A549 (cell line): ENCODE measurements around the gene RABIF. TPM values are rescaled to one million over a fixed set of nuclear protein-coding genes. Genes with fewer than 3 reads are reported as not detected.

Experiments
- ATAC-seq, 2 experiments: fragments of 200-7000 bp in 1 of 2; fragments of >200 bp in 1 of 2; cut with Nextera tagmentation in 1 of 2; cut with Tn5 transposase in 1 of 2; 3 replicates each; pipeline versions ENCODE4 v1.8.0 to v1.9.1; 2018 to 2020; ENCODE audit warnings: mild to moderate bottlenecking in 1 of 2, moderate library complexity in 1 of 2
- CTCF ChIA-PET: fragments of 300-600 bp; sonication (Branson Sonifier 250); formaldehyde crosslinking; extraction: SDS; loops from one replicate; lab custom pipeline; 2021; ENCODE audit warnings: antibody characterized with exemption, inconsistent platforms; lab: Yijun Ruan, JAX
- POLR2A ChIA-PET: fragments of 350-600 bp; formaldehyde crosslinking; extraction: SDS; loops from one replicate; lab custom pipeline; 2021; ENCODE audit warnings: antibody characterized with exemption, inconsistent platforms; lab: Yijun Ruan, JAX
- DNase-seq, 2 experiments: peaks; one replicate each; pipeline versions ENCODE4 v3.0.0 to v3.0.0-alpha.2; 2011 to 2016; ENCODE audit warnings: low read depth in 1 of 2, low spot score in 1 of 2
- FAIRE-seq: peaks from 2 replicates; lab custom pipeline; 2011; peaks lifted over from hg19 to GRCh38; lab: Jason Lieb, UNC
- H3K27ac ChIP-seq, 2 experiments: fragments of >200 bp; sonication (Bioruptor Twin); formaldehyde crosslinking; 3 replicates each; pipeline ENCODE4 v1.5.1; 2016 to 2017
- H3K4me1 ChIP-seq: fragments of >200 bp; sonication (Bioruptor Twin); formaldehyde crosslinking; 3 replicates; pipeline ENCODE4 v1.6.1; 2016
- H3K4me2 ChIP-seq: fragments of >200 bp; sonication (Bioruptor Twin); formaldehyde crosslinking; 3 replicates; pipeline ENCODE4 v1.6.1; 2016
- H3K4me3 ChIP-seq: fragments of >200 bp; sonication (Bioruptor Twin); formaldehyde crosslinking; 3 replicates; pipeline ENCODE4 v1.5.1; 2016
- H3K9me3 ChIP-seq: fragments of >200 bp; sonication (Bioruptor Twin); formaldehyde crosslinking; 3 replicates; pipeline ENCODE4 v1.6.1; 2016
- BHLHE40 ChIP-seq: IDR thresholded peaks from 2 replicates; pipeline ENCODE4 v1.6.1; 2012; ENCODE audit warnings: low read depth, low read length, inconsistent platforms
- CBX2 ChIP-seq: fragments of 200-600 bp; sonication (generic); IDR thresholded peaks from 2 replicates; pipeline ENCODE4 v1.6.1; 2016; ENCODE audit warnings: low read depth, mild to moderate bottlenecking, borderline replicate concordance
- CBX8 ChIP-seq: fragments of 200-600 bp; sonication (generic); IDR thresholded peaks from 2 replicates; pipeline ENCODE4 v1.6.1; 2016
- CHD2 ChIP-seq: fragments of 150-350 bp; IDR thresholded peaks from 2 replicates; pipeline ENCODE4 v1.6.1; 2014; ENCODE audit warnings: low read length; ENCODE audit not compliant: partially characterized antibody
- FOSL2 ChIP-seq, 2 experiments: fragments of 450-650 bp in 1 of 2; fragments of >200 bp in 1 of 2; sonication (Bioruptor Twin) in 1 of 2; formaldehyde crosslinking; IDR thresholded peaks; 2 replicates each; pipeline versions ENCODE4 v1.5.0 to v1.6.1; 2016 to 2020; ENCODE audit warnings: mild to moderate bottlenecking in 1 of 2, moderate library complexity in 1 of 2
- GATA3 ChIP-seq: IDR thresholded peaks from 2 replicates; pipeline ENCODE4 v1.6.1; 2012; ENCODE audit warnings: borderline replicate concordance
- HDAC2 ChIP-seq: fragments of 200-600 bp; sonication (generic); IDR thresholded peaks from 2 replicates; pipeline ENCODE4 v1.6.1; 2016
- HOXB13 ChIP-seq: fragments of 250-450 bp; sonication (Bioruptor Pico); IDR thresholded peaks from 2 replicates; pipeline ENCODE4 v1.5.0; 2020; ENCODE audit warnings: low read depth, mild to moderate bottlenecking, moderate library complexity
- MAZ ChIP-seq: fragments of 150-350 bp; IDR thresholded peaks from 2 replicates; pipeline ENCODE4 v1.6.1; 2014; ENCODE audit warnings: antibody characterized with exemption, low read depth, low read length, borderline replicate concordance
- MYC ChIP-seq: IDR thresholded peaks from 2 replicates; pipeline ENCODE4 v1.6.1; 2012; ENCODE audit warnings: mild to moderate bottlenecking, inconsistent platforms, low read length, improper control_type of control experiment, borderline replicate concordance
- NPAS2 ChIP-seq: fragments of 250-450 bp; sonication (Bioruptor Pico); IDR thresholded peaks from 2 replicates; pipeline ENCODE4 v1.8.0; 2022; ENCODE audit warnings: mild to moderate bottlenecking, moderate library complexity, borderline replicate concordance
- NR3C1 ChIP-seq: fragments of >200 bp; sonication (Bioruptor Twin); formaldehyde crosslinking; IDR thresholded peaks from 3 replicates; pipeline ENCODE4 v1.6.1; 2017
- RAD21 ChIP-seq, 2 experiments: fragments of >200 bp in 1 of 2; sonication (Bioruptor Twin) in 1 of 2; formaldehyde crosslinking in 1 of 2; IDR thresholded peaks in 1 of 2; conservative IDR thresholded peaks in 1 of 2; 2 replicates in 1 of 2; 3 replicates in 1 of 2; pipeline ENCODE4 v1.6.1; 2012 to 2018; ENCODE audit warnings: inconsistent platforms in 1 of 2
- RNF2 ChIP-seq: fragments of 200-600 bp; sonication (generic); IDR thresholded peaks from 2 replicates; pipeline ENCODE4 v1.6.1; 2016; ENCODE audit warnings: low read depth, mild to moderate bottlenecking, antibody characterized with exemption, moderate library complexity, borderline replicate concordance
- SREBF2 ChIP-seq: fragments of 450-650 bp; IDR thresholded peaks from 2 replicates; pipeline ENCODE4 v1.6.1; 2014; ENCODE audit warnings: mild to moderate bottlenecking, moderate library complexity
- ZC3H11A ChIP-seq: fragments of 450-650 bp; IDR thresholded peaks from 2 replicates; pipeline ENCODE4 v1.6.1; 2014; ENCODE audit warnings: antibody characterized with exemption, mild to moderate bottlenecking
- ZSCAN20 ChIP-seq: fragments of 250-450 bp; sonication (Bioruptor Pico); IDR thresholded peaks from 2 replicates; pipeline ENCODE4 v1.8.0; 2022; ENCODE audit warnings: mild to moderate bottlenecking, moderate library complexity
- WGBS: methylation state at CpG from one replicate; pipeline ENCODE4 v1.1.6; 2017; ENCODE audit errors: missing lambda C conversion rate; 5-methylcytosine and 5-hydroxymethylcytosine counted together
- polyA plus RNA-seq, 4 experiments: library from polyadenylated mRNA; depleted of rRNA in 3 of 4; stranded (reverse); fragments of >200 nt; fragmentation: RNase III in 1 of 4; extraction: RNeasy Plus Mini Kit Qiagen cat#74134 plus additional on column Dnase treatment in 1 of 4; gene quantifications; 2 replicates in 3 of 4; 3 replicates in 1 of 4; pipeline ENCODE4 v1.2.3, GENCODE V29; 2011 to 2017
- TF ChIP-seq, protein P1 (sequence below): IDR thresholded peaks from 2 replicates; pipeline ENCODE4 v1.6.1; 2012
- TF ChIP-seq, protein P2 (sequence below): fragments of >200 bp; sonication (Bioruptor Twin); formaldehyde crosslinking; IDR thresholded peaks from 3 replicates; pipeline ENCODE4 v1.5.1; 2016
- TF ChIP-seq, protein P3 (sequence below): IDR thresholded peaks from 2 replicates; pipeline ENCODE4 v1.6.1; 2012
- TF ChIP-seq, protein P4 (sequence below): fragments of >200 bp; sonication (Bioruptor Twin); formaldehyde crosslinking; IDR thresholded peaks from 2 replicates; pipeline ENCODE4 v1.6.1; 2016
- TF ChIP-seq, protein P5 (sequence below): fragments of >200 bp; sonication (Bioruptor Twin); formaldehyde crosslinking; IDR thresholded peaks from 3 replicates; pipeline ENCODE4 v1.6.1; 2016

The RABIF gene
- polyA plus RNA-seq, 2 of the 4 experiments (the other 2 are of a cell fraction), result 16.8 to 22.1 TPM

DNA sequence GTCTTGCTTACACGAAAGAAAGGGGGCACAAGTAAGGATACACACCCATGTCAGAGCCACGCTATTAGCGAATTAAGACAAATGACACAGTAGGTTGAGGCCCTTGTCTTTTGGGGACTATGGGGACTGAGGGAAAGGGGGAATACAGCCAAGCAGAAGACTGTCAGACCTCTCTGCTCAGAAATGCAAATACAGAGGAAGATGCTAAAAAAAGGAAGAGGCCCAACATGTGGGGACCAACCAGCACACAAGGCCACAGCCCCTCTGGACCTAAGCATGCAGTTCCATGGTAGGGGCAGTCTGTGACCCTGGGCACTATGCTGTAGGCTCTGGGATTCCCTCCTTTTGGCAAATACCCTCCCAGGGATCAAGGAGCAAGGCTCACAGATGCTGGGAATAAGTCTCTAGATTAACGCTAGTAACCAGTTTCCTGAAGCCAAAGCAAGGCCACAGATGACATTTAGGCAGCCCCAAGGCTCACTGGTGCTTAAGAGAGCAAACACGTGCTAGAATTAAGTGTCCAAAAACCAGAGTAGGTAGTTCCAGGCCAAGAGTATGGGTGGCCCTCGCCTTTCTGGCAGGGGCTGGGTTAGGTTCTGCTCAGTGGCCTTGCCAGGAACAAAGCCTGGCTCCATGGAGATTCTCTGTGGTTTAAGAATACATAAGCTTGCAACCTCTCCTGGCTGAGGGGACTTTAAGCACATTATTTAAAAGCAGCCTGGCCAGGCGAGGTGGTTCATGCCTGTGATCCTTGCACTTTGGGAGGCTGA, 38.2 kb downstream of the RABIF start:
- Histone ChIP-seq H3K27ac (no peak overlapping the region), H3K4me3 (no peak overlapping the region), H3K4me2 (no peak overlapping the region), H3K4me1 (no peaks in the 10 kb centered on the region), H3K9me3 (no peaks in the 10 kb centered on the region)
- no peak for ATAC-seq
- 87% methylated on average over 7 of the region's 7 CpGs for WGBS
- no peak for FAIRE-seq
- ChIA-PET CTCF (interaction anchor here (1.5 to 2.0 kb wide), 2 partner anchors 10 to 32 kb away, joined by 3 to 13 read pairs; no protein-coding TSS in a partner anchor), POLR2A (no interaction called here)
- TF ChIP-seq SREBF2, result no peak
- TF ChIP-seq, protein P1, sequence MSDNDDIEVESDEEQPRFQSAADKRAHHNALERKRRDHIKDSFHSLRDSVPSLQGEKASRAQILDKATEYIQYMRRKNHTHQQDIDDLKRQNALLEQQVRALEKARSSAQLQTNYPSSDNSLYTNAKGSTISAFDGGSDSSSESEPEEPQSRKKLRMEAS, result no peak
- no peak for TF ChIP-seq FOSL2 (IDR thresholded peaks at IDR 0.05)
- TF ChIP-seq FOSL2 (CRISPR knock-in tag; IDR thresholded peaks at IDR 0.05), result no peak
- TF ChIP-seq, protein P2, sequence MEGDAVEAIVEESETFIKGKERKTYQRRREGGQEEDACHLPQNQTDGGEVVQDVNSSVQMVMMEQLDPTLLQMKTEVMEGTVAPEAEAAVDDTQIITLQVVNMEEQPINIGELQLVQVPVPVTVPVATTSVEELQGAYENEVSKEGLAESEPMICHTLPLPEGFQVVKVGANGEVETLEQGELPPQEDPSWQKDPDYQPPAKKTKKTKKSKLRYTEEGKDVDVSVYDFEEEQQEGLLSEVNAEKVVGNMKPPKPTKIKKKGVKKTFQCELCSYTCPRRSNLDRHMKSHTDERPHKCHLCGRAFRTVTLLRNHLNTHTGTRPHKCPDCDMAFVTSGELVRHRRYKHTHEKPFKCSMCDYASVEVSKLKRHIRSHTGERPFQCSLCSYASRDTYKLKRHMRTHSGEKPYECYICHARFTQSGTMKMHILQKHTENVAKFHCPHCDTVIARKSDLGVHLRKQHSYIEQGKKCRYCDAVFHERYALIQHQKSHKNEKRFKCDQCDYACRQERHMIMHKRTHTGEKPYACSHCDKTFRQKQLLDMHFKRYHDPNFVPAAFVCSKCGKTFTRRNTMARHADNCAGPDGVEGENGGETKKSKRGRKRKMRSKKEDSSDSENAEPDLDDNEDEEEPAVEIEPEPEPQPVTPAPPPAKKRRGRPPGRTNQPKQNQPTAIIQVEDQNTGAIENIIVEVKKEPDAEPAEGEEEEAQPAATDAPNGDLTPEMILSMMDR, result no peak
- TF ChIP-seq, protein P3, sequence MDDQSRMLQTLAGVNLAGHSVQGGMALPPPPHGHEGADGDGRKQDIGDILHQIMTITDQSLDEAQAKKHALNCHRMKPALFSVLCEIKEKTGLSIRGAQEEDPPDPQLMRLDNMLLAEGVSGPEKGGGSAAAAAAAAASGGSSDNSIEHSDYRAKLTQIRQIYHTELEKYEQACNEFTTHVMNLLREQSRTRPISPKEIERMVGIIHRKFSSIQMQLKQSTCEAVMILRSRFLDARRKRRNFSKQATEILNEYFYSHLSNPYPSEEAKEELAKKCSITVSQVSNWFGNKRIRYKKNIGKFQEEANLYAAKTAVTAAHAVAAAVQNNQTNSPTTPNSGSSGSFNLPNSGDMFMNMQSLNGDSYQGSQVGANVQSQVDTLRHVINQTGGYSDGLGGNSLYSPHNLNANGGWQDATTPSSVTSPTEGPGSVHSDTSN, result no peak
- no peak for TF ChIP-seq CBX8
- TF ChIP-seq NPAS2, result no peak
- no peak for TF ChIP-seq RAD21 (conservative IDR thresholded peaks at IDR 0.05 in 1 of 2, IDR thresholded peaks at IDR 0.05 in 1 of 2)
- no peak for TF ChIP-seq ZC3H11A
- TF ChIP-seq MAZ, result no peak
- TF ChIP-seq, protein P4, sequence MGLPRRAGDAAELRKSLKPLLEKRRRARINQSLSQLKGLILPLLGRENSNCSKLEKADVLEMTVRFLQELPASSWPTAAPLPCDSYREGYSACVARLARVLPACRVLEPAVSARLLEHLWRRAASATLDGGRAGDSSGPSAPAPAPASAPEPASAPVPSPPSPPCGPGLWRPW, result no peak
- TF ChIP-seq HDAC2, result no peak
- no peak for TF ChIP-seq RNF2
- TF ChIP-seq ZSCAN20, result no peak
- TF ChIP-seq HOXB13 (CRISPR knock-in tag), result no peak
- TF ChIP-seq CHD2, result no peak
- TF ChIP-seq MYC, result no peak
- TF ChIP-seq GATA3, result no peak
- DNase-seq, result no peak

DNA sequence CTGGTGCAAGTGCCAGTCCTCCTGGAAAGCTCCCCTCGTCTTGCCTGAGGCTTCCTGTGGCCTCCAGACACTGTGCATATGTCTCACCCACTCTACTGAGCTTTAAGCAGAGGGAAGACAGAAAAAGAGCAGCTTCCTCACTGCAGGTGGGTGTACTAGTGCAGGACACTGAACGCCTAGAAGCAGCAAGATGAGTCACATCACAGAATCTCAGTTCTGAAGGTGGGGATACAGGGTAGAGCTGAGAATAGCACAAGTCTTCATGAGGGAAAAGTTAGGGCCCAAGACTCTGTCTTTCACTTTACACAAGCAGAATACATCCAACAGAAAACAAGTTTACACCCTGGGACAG, 40.8 kb downstream of the RABIF start:
- H3K4me1 ChIP-seq, result no peaks in the 10 kb centered on the region
- no peak overlapping the region for H3K4me3 ChIP-seq
- POLR2A ChIA-PET, result no interaction called here
- 26% methylated on average over 2 of the region's 2 CpGs for WGBS
- H3K9me3 ChIP-seq, result no peaks in the 10 kb centered on the region
- FAIRE-seq (no peak), DNase-seq (no peak), ATAC-seq (no peak)
- CTCF ChIA-PET, result interaction anchor here (0.6 to 1.0 kb wide), 3 partner anchors 13 to 96 kb away, joined by 3 read pairs; no protein-coding TSS in a partner anchor
- no peak overlapping the region for H3K4me2 ChIP-seq
- TF ChIP-seq CBX2, result no peak
- TF ChIP-seq BHLHE40, result no peak
- TF ChIP-seq NR3C1, result no peak
- TF ChIP-seq MYC, result no peak
- no peak for TF ChIP-seq CHD2
- TF ChIP-seq, protein P5, sequence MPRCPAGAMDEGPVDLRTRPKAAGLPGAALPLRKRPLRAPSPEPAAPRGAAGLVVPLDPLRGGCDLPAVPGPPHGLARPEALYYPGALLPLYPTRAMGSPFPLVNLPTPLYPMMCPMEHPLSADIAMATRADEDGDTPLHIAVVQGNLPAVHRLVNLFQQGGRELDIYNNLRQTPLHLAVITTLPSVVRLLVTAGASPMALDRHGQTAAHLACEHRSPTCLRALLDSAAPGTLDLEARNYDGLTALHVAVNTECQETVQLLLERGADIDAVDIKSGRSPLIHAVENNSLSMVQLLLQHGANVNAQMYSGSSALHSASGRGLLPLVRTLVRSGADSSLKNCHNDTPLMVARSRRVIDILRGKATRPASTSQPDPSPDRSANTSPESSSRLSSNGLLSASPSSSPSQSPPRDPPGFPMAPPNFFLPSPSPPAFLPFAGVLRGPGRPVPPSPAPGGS, result no peak
- H3K27ac ChIP-seq, result no peak overlapping the region
